Endothelial cell (in vitro differentiated cells): ENCODE results near the gene MED12L. TPM values are rescaled to one million over a fixed set of nuclear protein-coding genes. Genes with fewer than 3 reads are reported as not detected.

Source experiments
- DNase-seq: peaks from one replicate; pipeline ENCODE4 v3.0.0; 2021; ENCODE audit warnings: low spot score
- H3K27ac Mint-ChIP-seq: one replicate; pipeline ENCODE4 v1.8.0; 2021; ENCODE audit warnings: mixed read lengths, inconsistent platforms; ENCODE audit not compliant: unreplicated experiment
- H3K27me3 Mint-ChIP-seq: one replicate; pipeline ENCODE4 v1.8.0; 2021; ENCODE audit warnings: mild to moderate bottlenecking, moderate library complexity, mixed read lengths, inconsistent platforms; ENCODE audit not compliant: unreplicated experiment
- H3K36me3 Mint-ChIP-seq: one replicate; pipeline ENCODE4 v1.8.0; 2021; ENCODE audit warnings: mild to moderate bottlenecking, low read depth, mixed read lengths, inconsistent platforms; ENCODE audit not compliant: unreplicated experiment
- H3K4me1 Mint-ChIP-seq: one replicate; pipeline ENCODE4 v1.8.0; 2021; ENCODE audit warnings: mild to moderate bottlenecking, mixed read lengths, inconsistent platforms; ENCODE audit not compliant: unreplicated experiment
- H3K4me3 Mint-ChIP-seq: one replicate; pipeline ENCODE4 v1.8.0; 2021; ENCODE audit warnings: mild to moderate bottlenecking, mixed read lengths, inconsistent platforms; ENCODE audit not compliant: unreplicated experiment
- H3K9me3 Mint-ChIP-seq: one replicate; pipeline ENCODE4 v1.8.0; 2021; ENCODE audit warnings: mixed read lengths, inconsistent platforms; ENCODE audit not compliant: unreplicated experiment
- total RNA-seq: library from RNA; stranded (reverse); fragmentation: NEBNext Ultra II Directional; extraction: Animal tissue kit (Norgen Biotek cat#: 25700); gene quantifications from one replicate; pipeline ENCODE4 v1.2.1, GENCODE V29; 2021; ENCODE audit not compliant: unreplicated experiment
- TF ChIP-seq, protein P1 (sequence below): fragments of 200-600 bp; sonication (generic); IDR thresholded peaks from one replicate; pipeline ENCODE4 v1.5.0; 2021; ENCODE audit warnings: antibody characterized with exemption; ENCODE audit not compliant: unreplicated experiment

The MED12L gene
- total RNA-seq, 1 donor from 2014 or later: 4.4 TPM

- Mint-ChIP-seq H3K9me3 (no peaks in the 10 kb centered on the region), H3K4me1 (no peaks in the 10 kb centered on the region), H3K27ac (no peak overlapping the region)
Observed at GRCh38 chr3:151191095-151191494, 105.6 kb downstream of the MED12L start.

GRCh38 chr3:151192545-151192944 is 107.1 kb downstream of the MED12L start:
- H3K36me3 Mint-ChIP-seq: no peaks in the 10 kb centered on the region
- H3K27ac Mint-ChIP-seq: no peak overlapping the region
- no peak overlapping the region for H3K4me3 Mint-ChIP-seq

More at GRCh38 chr3:151191095-151191494, 105.6 kb downstream of the MED12L start:
- DNase-seq: no peak
- TF ChIP-seq, protein P1, sequence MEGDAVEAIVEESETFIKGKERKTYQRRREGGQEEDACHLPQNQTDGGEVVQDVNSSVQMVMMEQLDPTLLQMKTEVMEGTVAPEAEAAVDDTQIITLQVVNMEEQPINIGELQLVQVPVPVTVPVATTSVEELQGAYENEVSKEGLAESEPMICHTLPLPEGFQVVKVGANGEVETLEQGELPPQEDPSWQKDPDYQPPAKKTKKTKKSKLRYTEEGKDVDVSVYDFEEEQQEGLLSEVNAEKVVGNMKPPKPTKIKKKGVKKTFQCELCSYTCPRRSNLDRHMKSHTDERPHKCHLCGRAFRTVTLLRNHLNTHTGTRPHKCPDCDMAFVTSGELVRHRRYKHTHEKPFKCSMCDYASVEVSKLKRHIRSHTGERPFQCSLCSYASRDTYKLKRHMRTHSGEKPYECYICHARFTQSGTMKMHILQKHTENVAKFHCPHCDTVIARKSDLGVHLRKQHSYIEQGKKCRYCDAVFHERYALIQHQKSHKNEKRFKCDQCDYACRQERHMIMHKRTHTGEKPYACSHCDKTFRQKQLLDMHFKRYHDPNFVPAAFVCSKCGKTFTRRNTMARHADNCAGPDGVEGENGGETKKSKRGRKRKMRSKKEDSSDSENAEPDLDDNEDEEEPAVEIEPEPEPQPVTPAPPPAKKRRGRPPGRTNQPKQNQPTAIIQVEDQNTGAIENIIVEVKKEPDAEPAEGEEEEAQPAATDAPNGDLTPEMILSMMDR: no peak
- Mint-ChIP-seq H3K36me3 (no peaks in the 10 kb centered on the region), H3K27me3 (no peaks in the 10 kb centered on the region), H3K4me3 (no peak overlapping the region)

DNA sequence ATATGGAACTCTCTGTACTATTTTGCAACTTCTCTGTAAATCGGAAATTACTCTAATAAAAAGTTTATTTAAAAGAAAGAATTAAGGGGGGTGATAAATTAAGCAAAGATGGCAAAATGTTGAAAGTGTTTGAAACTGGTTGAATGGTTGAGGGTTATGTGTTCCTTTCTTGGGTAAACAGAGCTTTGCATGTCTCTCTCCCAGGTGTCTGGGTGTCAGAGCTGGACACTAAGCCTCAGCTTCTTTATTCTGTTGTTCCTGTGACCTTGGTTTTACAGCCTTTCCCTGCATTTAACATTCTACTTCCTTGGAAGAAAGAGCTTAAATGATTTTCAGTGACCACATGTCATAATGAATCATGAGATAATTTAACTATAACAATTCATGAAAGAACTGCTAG is 110.4 kb downstream of the MED12L start:
- TF ChIP-seq, protein P1: no peak
- H3K36me3 Mint-ChIP-seq: no peaks in the 10 kb centered on the region
- no peak for DNase-seq
- H3K4me1 Mint-ChIP-seq: no peaks in the 10 kb centered on the region
- no peaks in the 10 kb centered on the region for H3K9me3 Mint-ChIP-seq
- no peak overlapping the region for H3K4me3 Mint-ChIP-seq
- H3K27ac Mint-ChIP-seq: no peak overlapping the region
- H3K27me3 Mint-ChIP-seq: no peaks in the 10 kb centered on the region

More at GRCh38 chr3:151192545-151192944, 107.1 kb downstream of the MED12L start:
- no peak for DNase-seq
- H3K4me1 Mint-ChIP-seq: no peaks in the 10 kb centered on the region
- TF ChIP-seq, protein P1: no peak
- H3K27me3 Mint-ChIP-seq: no peaks in the 10 kb centered on the region
- no peaks in the 10 kb centered on the region for H3K9me3 Mint-ChIP-seq

DNA sequence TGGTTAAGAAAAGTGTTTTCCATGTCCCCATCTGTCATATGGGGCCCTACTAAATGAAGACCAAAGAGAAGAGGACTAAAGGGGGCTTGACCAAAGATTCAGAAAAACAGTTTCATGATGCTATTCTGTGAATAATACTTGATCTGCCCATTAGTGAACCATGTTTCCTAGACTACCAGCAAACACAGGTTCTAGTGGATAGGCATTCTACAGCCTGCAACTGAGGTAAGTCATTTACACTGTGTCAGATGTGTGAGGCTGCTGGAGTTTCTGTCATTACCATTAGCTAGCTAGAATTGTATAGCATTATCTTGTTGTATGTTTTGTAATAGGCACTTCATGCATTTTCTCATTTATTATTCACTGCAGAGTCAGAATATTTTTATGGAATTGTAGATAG is 111.0 kb downstream of the MED12L start:
- Mint-ChIP-seq H3K9me3 (no peaks in the 10 kb centered on the region), H3K4me1 (no peaks in the 10 kb centered on the region), H3K36me3 (no peaks in the 10 kb centered on the region), H3K4me3 (no peak overlapping the region), H3K27me3 (no peaks in the 10 kb centered on the region), H3K27ac (no peak overlapping the region)
- no peak for DNase-seq
- TF ChIP-seq, protein P1: no peak

DNA sequence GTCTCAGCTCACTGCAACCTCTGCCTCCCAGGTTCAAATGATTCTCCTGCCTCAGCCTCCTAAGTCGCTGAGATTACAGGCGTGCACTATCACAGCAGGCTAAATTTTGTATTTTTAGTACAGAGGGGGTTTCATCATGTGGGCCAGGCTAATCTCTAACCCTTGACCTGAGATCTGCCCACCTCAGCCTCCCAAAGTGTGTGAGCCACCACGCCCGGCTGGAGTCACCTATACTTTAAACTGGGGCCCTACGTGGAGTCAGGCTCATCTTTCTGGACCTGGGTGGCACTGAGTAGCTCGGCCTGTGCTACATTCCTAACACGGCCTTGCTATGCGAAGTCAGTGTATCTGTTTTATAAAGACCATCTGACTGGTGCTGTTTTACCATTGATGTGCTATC is 111.8 kb downstream of the MED12L start:
- Mint-ChIP-seq H3K9me3 (no peaks in the 10 kb centered on the region), H3K27ac (no peak overlapping the region), H3K4me3 (no peak overlapping the region), H3K4me1 (no peaks in the 10 kb centered on the region), H3K27me3 (no peaks in the 10 kb centered on the region), H3K36me3 (no peaks in the 10 kb centered on the region)
- DNase-seq: no peak
- TF ChIP-seq, protein P1: no peak
